GM12878 (cell line): Measurements from ENCODE around the gene MORC4. TPM values are rescaled to one million over a fixed set of nuclear protein-coding genes. Genes with fewer than 3 reads are reported as not detected.

Experiments used
- ATAC-seq: fragments of 200-7000 bp; cut with Tn5 transposase; 3 replicates; pipeline ENCODE4 v1.9.1; 2020; ENCODE audit warnings: mild to moderate bottlenecking, moderate library complexity
- BruUV-seq: library from RNA; stranded (reverse); fragments of 400-500 nt; replicated peaks from 2 replicates; lab custom pipeline; 2021; lab: Mats Ljungman, UMichigan
- CTCF ChIA-PET: fragments of 300-600 bp; sonication (Branson Sonifier 250); formaldehyde crosslinking; extraction: SDS; loops from one replicate; lab custom pipeline; 2021; ENCODE audit warnings: inconsistent platforms; lab: Yijun Ruan, JAX
- POLR2A ChIA-PET: fragments of 350-600 bp; formaldehyde crosslinking; extraction: SDS; loops from one replicate; lab custom pipeline; 2021; ENCODE audit warnings: inconsistent platforms; lab: Charles Lee
- RAD21 ChIA-PET: fragments of 300-600 bp; sonication (Branson Sonifier 250); formaldehyde crosslinking; loops from one replicate; lab custom pipeline; 2023; ENCODE audit warnings: antibody characterized with exemption; ENCODE audit not compliant: unreplicated experiment; lab: Charles Lee
- SMC1A ChIA-PET: fragments of 300-600 bp; sonication (Branson Sonifier 250); formaldehyde crosslinking; loops from one replicate; lab custom pipeline; 2023; ENCODE audit not compliant: unreplicated experiment, uncharacterized antibody; lab: Charles Lee
- DNase-seq: peaks from one replicate; pipeline ENCODE4 v3.0.0-alpha.2; 2011; ENCODE audit warnings: low read depth, low spot score
- FAIRE-seq: peaks from 3 replicates; lab custom pipeline; 2011; peaks lifted over from hg19 to GRCh38; lab: Jason Lieb, UNC
- H2AFZ ChIP-seq: 2 replicates; pipeline ENCODE4 v1.6.0; 2011; ENCODE audit warnings: low read depth, low read length, control low read depth; ENCODE audit not compliant: control insufficient read depth
- H3K27ac ChIP-seq: 2 replicates; pipeline ENCODE4 v1.5.1; 2011; ENCODE audit warnings: control low read depth; ENCODE audit not compliant: control insufficient read depth, insufficient read depth
- H3K27me3 ChIP-seq, 2 experiments: replicated peaks in 1 of 2; 2 replicates each; pipeline versions ENCODE4 v1.6.0 to v1.6.1; 2011; ENCODE audit warnings: low read length in 1 of 2; ENCODE audit not compliant: control insufficient read depth in 2 of 2, insufficient read depth in 2 of 2
- H3K36me3 ChIP-seq, 2 experiments: 2 replicates each; pipeline ENCODE4 v1.5.1; 2011; ENCODE audit warnings: low read length in 1 of 2; ENCODE audit not compliant: control insufficient read depth in 2 of 2, insufficient read depth in 2 of 2
- H3K4me1 ChIP-seq: 2 replicates; pipeline ENCODE4 v1.6.1; 2011; ENCODE audit warnings: mild to moderate bottlenecking, low read length, moderate library complexity, mixed read lengths; ENCODE audit not compliant: control insufficient read depth, insufficient read depth
- H3K4me2 ChIP-seq: 2 replicates; pipeline ENCODE4 v1.6.0; 2011; ENCODE audit warnings: control low read depth; ENCODE audit not compliant: control insufficient read depth, insufficient read depth
- H3K4me3 ChIP-seq: fragments of 200-600 bp; sonication (generic); 2 replicates; pipeline ENCODE4 v1.5.1; 2016
- H3K79me2 ChIP-seq: 2 replicates; pipeline ENCODE4 v1.6.0; 2011; ENCODE audit warnings: low read length; ENCODE audit not compliant: control insufficient read depth, insufficient read depth
- H3K9ac ChIP-seq: 2 replicates; pipeline ENCODE4 v1.8.0; 2011; ENCODE audit warnings: low read length, control low read depth, mixed read lengths; ENCODE audit not compliant: control insufficient read depth, insufficient read depth
- H3K9me3 ChIP-seq: replicated peaks from 3 replicates; pipeline ENCODE4 v1.5.1; 2011; ENCODE audit warnings: mild to moderate bottlenecking, low read length; ENCODE audit not compliant: control insufficient read depth, insufficient read depth
- H4K20me1 ChIP-seq: 2 replicates; pipeline ENCODE4 v1.6.0; 2011; ENCODE audit not compliant: control insufficient read depth, insufficient read depth
- ASH2L ChIP-seq: fragments of 300-600, 200-600 bp; sonication (generic); IDR thresholded peaks from 2 replicates; pipeline ENCODE4 v1.6.1; 2017; ENCODE audit warnings: low read depth, mild to moderate bottlenecking, borderline replicate concordance
- CTCF ChIP-seq, 3 experiments: IDR thresholded peaks in 2 of 3; conservative IDR thresholded peaks in 1 of 3; 2 replicates each; pipeline ENCODE4 v1.5.1; 2011; ENCODE audit warnings: low read depth in 3 of 3, low read length in 3 of 3, mild to moderate bottlenecking in 3 of 3, control low read depth in 2 of 3, moderate library complexity in 2 of 3, inconsistent platforms in 1 of 3, mixed read lengths in 1 of 3; ENCODE audit not compliant: control insufficient read depth in 2 of 3, insufficient read depth in 1 of 3; ENCODE audit errors: extremely low read depth in 1 of 3
- EP300 ChIP-seq, 2 experiments: fragments of 150-350 bp in 1 of 2; IDR thresholded peaks; 2 replicates each; pipeline ENCODE4 v1.6.1; 2011 to 2012; ENCODE audit warnings: low read depth in 2 of 2, low read length in 2 of 2, borderline replicate concordance in 1 of 2, improper control_type of control experiment in 1 of 2, inconsistent platforms in 1 of 2; ENCODE audit not compliant: control insufficient read depth in 1 of 2
- RAD21 ChIP-seq: IDR thresholded peaks from 2 replicates; pipeline ENCODE4 v1.6.1; 2011; ENCODE audit warnings: mild to moderate bottlenecking, low read depth, low read length, moderate library complexity; ENCODE audit not compliant: insufficient read depth
- SMC3 ChIP-seq: IDR thresholded peaks from 2 replicates; pipeline ENCODE4 v1.6.1; 2011; ENCODE audit warnings: low read length, improper control_type of control experiment, borderline replicate concordance
- ZNF622 ChIP-seq: fragments of 450-650 bp; IDR thresholded peaks from 2 replicates; pipeline ENCODE4 v1.6.1; 2017; ENCODE audit warnings: mild to moderate bottlenecking, inconsistent platforms
- WGBS: methylation state at CpG from one replicate; pipeline ENCODE4 v1.1.6; 2016; ENCODE audit warnings: low lambda C conversion rate; ENCODE audit not compliant: insufficient replicate concordance, insufficient coverage; ENCODE audit errors: missing lambda C conversion rate; 5-methylcytosine and 5-hydroxymethylcytosine counted together
- in situ Hi-C: fragments of 300-500 bp; cut with MboI; formaldehyde crosslinking; loops from 9 replicates; pipeline ENCODE4 v1.14.3; 2018; ENCODE audit warnings: mixed read lengths
- intact Hi-C: fragments of 100-400 bp; cut with micrococcal nuclease; formaldehyde crosslinking; loops from one replicate; pipeline ENCODE4 v1.14.2; 2022; ENCODE audit not compliant: unreplicated experiment
- polyA plus RNA-seq, 11 experiments: library from polyadenylated mRNA; depleted of rRNA in 4 of 11; unstranded in 6 of 11; stranded (reverse) in 5 of 11; fragments of >200 nt; fragmentation: Nextera tagmentation in 4 of 11; fragmentation: Illumina TruSeq in 1 of 11; extraction: Ambion mirVana in 4 of 11; extraction: Trizol in 1 of 11; gene quantifications; 1 replicate in 1 of 11; 2 replicates in 10 of 11; pipeline versions ENCODE4 v1.2.1 to v1.2.3, GENCODE V29; 2011 to 2016; ENCODE audit warnings: inconsistent platforms in 2 of 11, missing spikeins in 2 of 11, low read depth in 1 of 11
- total RNA-seq, 4 experiments: library from RNA; depleted of rRNA in 3 of 4; stranded (reverse); fragments of >200 nt in 3 of 4; fragmentation: Illumina TruSeq in 1 of 4; extraction: Trizol in 1 of 4; gene quantifications; 2 replicates each; pipeline versions ENCODE4 v1.2.1 to v1.2.3, GENCODE V29; 2013 to 2021

Gene MORC4
- total and polyA plus RNA-seq, 10 of the 15 experiments (the other 5 are each of a cell fraction or from before 2014, with no cell fraction given), result 0.03 to 0.65 (median 0.26) TPM

- H3K27me3 ChIP-seq, result no peaks in the 10 kb centered on the region; a peak in 1 of 4 replicates
- intact Hi-C loops, result loop anchor here (5.0 to 10.0 kb wide), 3 partner anchors 410 to 1000 kb away; no protein-coding TSS in a partner anchor
- H2AFZ ChIP-seq, result no peak overlapping the region
- peak; percentile 63 for TF ChIP-seq RAD21
- no peak for TF ChIP-seq ZNF622
- TF ChIP-seq CTCF (IDR thresholded peaks at IDR 0.05 in 2 of 3, conservative IDR thresholded peaks at IDR 0.05 in 1 of 3; ENCODE audit: control insufficient read depth in 2 of 3, extremely low read depth in 1 of 3, insufficient read depth in 1 of 3, low read depth in 3 of 3, low read length in 3 of 3), result peak; percentile 79 to 85 (median 83)
- no peak for TF ChIP-seq EP300 (IDR thresholded peaks at IDR 0.05; ENCODE audit: borderline replicate concordance in 1 of 2, control insufficient read depth in 1 of 2, low read depth in 2 of 2, low read length in 2 of 2)
- peak; percentile 46; the same call in 1 of the 2 replicates for TF ChIP-seq SMC3
- no peak for TF ChIP-seq ASH2L
- TF ChIP-seq, all 136 proteins: peak for 3
- in situ Hi-C loops, result no loop called here
- POLR2A ChIA-PET, result no interaction called here
- Histone ChIP-seq H3K9ac (no peak overlapping the region), H3K79me2 (no peaks in the 10 kb centered on the region), H3K4me1 (no peaks in the 10 kb centered on the region), H3K4me3 (no peak overlapping the region), H3K9me3 (no peaks in the 10 kb centered on the region), H3K4me2 (no peak overlapping the region), H3K27ac (no peak overlapping the region), H3K36me3 (no peaks in the 10 kb centered on the region), H4K20me1 (no peaks in the 10 kb centered on the region)
- CTCF ChIA-PET, result interaction anchor here (0.7 to 3.6 kb wide), 20 partner anchors 9 to 888 kb away, joined by 3 to 16 read pairs (median 3); partner anchors contain the start of genes NCBP2L and RIPPLY1
- BruUV-seq, result no TSS peak
- SMC1A ChIA-PET, result interaction anchor here (0.9 to 1.0 kb wide), 2 partner anchors 20 to 55 kb away, joined by 3 read pairs; no protein-coding TSS in a partner anchor
- ATAC-seq (peak; percentile 79), FAIRE-seq (no peak), DNase-seq (no peak)
- 14% methylated on average over 6 of the region's 6 CpGs for WGBS
- RAD21 ChIA-PET, result interaction anchor here (1.2 to 1.3 kb wide), 2 partner anchors 9 to 20 kb away, joined by 4 to 6 read pairs; partner anchors contain the start of gene RIPPLY1
Measured at GRCh38 chrX:106894392-106894909, 105.6 kb downstream of the MORC4 start.
